ENCODE data around the gene AADACL3. TPM values are rescaled to one million over a fixed set of nuclear protein-coding genes. Genes with fewer than 3 reads are reported as not detected.
A peak's percentile ranks its signal among the peaks of the same experiment; 100 is the strongest.

Gene AADACL3
- total RNA-seq, 4 donors from 2014 or later, result 0.31 TPM; not detected in 3

GRCh38 chr1:12678820-12679219 is 37.1 kb upstream of the AADACL3 start:
- no peak for ATAC-seq (ENCODE audit: low FRiP score)
- TF ChIP-seq, protein P1, sequence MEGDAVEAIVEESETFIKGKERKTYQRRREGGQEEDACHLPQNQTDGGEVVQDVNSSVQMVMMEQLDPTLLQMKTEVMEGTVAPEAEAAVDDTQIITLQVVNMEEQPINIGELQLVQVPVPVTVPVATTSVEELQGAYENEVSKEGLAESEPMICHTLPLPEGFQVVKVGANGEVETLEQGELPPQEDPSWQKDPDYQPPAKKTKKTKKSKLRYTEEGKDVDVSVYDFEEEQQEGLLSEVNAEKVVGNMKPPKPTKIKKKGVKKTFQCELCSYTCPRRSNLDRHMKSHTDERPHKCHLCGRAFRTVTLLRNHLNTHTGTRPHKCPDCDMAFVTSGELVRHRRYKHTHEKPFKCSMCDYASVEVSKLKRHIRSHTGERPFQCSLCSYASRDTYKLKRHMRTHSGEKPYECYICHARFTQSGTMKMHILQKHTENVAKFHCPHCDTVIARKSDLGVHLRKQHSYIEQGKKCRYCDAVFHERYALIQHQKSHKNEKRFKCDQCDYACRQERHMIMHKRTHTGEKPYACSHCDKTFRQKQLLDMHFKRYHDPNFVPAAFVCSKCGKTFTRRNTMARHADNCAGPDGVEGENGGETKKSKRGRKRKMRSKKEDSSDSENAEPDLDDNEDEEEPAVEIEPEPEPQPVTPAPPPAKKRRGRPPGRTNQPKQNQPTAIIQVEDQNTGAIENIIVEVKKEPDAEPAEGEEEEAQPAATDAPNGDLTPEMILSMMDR (IDR thresholded peaks at IDR 0.05), result no peak
- no peak for DNase-seq (ENCODE audit: low spot score)

GRCh38 chr1:12690156-12690555 is 25.8 kb upstream of the AADACL3 start:
- no peak for ATAC-seq (ENCODE audit: low FRiP score)
- TF ChIP-seq, protein P1 (IDR thresholded peaks at IDR 0.05), result no peak
- DNase-seq (ENCODE audit: low spot score), result no peak

DNA sequence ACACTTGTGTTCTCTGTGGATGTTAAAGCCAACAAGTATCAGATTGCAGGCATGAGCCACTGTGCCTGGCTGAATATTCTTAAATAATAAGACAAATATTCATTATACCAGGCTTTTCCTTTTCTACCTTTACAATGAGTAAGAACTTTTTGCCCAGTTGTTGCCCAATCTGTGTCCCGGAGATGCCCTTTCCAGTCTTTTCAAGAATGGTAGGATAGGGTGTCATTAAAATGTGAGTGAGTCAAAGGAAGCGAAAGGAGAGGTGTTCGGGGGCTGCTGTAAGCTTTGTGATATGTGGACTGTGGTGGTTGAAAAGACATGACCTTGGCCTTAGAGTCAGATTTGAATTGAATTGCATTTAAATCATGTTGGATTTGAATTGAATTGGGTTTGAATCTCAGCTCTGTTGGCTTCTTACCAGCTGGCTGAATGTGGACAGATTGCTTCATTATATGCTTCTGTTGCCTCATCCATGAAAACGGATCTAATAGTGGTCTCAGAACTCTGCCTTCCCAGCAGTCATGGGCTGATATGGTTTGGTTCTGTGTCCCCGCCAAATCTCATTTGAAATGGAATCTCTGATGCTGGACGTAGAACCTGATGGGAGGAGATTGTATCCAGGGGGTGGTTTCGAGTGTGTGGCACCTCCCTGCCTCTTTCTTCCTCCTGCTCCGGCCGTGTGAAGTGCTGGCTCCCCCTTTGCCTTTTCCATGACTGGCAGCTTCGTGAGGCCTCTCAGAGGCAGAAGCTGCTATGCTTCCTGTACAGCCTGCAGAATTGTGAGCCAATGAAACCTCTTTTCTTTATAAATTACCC is 22.7 kb upstream of the AADACL3 start:
- ATAC-seq (ENCODE audit: low FRiP score) (peak; percentile 92), DNase-seq (ENCODE audit: low spot score) (no peak)
- TF ChIP-seq, protein P1 (IDR thresholded peaks at IDR 0.05), result no peak

DNA sequence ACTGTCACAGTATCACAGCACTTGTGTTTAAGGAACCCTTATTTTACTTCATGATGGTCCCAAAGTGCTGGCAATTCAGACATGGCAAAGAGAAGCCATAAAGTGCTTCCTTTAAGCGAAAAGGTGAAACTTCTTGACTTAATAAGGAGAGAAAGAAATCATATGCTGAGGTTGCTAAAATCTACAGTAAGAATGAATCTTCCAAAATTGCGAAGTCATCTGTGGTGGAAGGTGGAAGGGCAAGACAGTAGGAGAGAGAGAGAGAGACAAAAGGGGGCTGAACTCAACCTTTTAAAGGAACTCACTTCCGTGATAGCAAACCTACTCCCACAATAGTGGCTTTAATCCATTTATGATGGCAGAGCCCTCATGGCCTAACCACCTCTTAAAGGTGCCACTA is 19.3 kb upstream of the AADACL3 start:
- TF ChIP-seq, protein P1 (IDR thresholded peaks at IDR 0.05), result no peak
- ATAC-seq (ENCODE audit: low FRiP score), result no peak
- DNase-seq (ENCODE audit: low spot score), result no peak

GRCh38 chr1:12697397-12697796 is 18.5 kb upstream of the AADACL3 start:
- DNase-seq (ENCODE audit: low spot score), result no peak
- TF ChIP-seq, protein P1 (IDR thresholded peaks at IDR 0.05), result no peak
- ATAC-seq (ENCODE audit: low FRiP score), result no peak

GRCh38 chr1:12703821-12704451 is 12.0 kb upstream of the AADACL3 start:
- TF ChIP-seq, protein P1 (IDR thresholded peaks at IDR 0.05), result no peak
- DNase-seq (ENCODE audit: low spot score) (no peak), ATAC-seq (ENCODE audit: low FRiP score) (no peak)

DNA sequence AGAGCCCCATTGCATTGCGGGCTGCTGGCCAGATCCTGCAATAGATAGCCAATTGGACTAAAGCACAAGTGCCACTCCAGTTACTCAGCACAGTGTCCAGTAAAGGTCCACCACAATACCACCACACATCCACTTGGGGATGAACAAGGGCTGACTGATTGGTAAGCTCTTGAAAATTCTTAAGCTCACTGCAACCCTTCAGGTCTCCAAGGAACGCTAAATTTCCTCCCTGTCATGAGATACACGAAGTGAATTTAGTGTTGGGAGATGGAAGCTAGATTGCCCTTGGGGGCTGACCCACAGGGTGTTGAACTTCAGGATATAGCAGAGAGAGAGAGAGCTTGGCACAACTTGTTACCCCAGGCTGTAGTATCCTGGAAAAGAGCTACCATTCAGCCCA is 9.8 kb upstream of the AADACL3 start:
- DNase-seq (ENCODE audit: low spot score), result no peak
- TF ChIP-seq, protein P1 (IDR thresholded peaks at IDR 0.05), result no peak
- no peak for ATAC-seq (ENCODE audit: low FRiP score)

All from omental fat pad (tissue), 4 donors.